Motor neuron (in vitro differentiated cells): ENCODE results near the gene PATZ1. TPM values are rescaled to one million over a fixed set of nuclear protein-coding genes. Genes with fewer than 3 reads are reported as not detected.

Source experiments
- ATAC-seq, 8 experiments: fragments of 200-7000 bp; cut with Tn5 transposase; replicated peaks in 6 of 8; 2 replicates each; pipeline ENCODE4 v1.8.0; 2021; ENCODE audit warnings: mild to moderate bottlenecking in 8 of 8, moderate library complexity in 8 of 8
- H3K27ac ChIP-seq, 2 donors: fragments of 250-450 bp; sonication (Bioruptor Pico); 2 replicates each; pipeline ENCODE4 v1.9.0; 2021; ENCODE audit warnings: antibody characterized with exemption in 2 of 2, mild to moderate bottlenecking in 2 of 2, moderate library complexity in 1 of 2
- H3K4me1 ChIP-seq, 2 donors: fragments of 250-450 bp; sonication (Bioruptor Pico); replicated peaks in 1 of 2; 2 replicates each; pipeline ENCODE4 v1.6.1; 2021; ENCODE audit warnings: antibody characterized with exemption in 2 of 2, mild to moderate bottlenecking in 2 of 2, moderate library complexity in 1 of 2
- H3K4me3 ChIP-seq, 5 donors: fragments of 250-450 bp; sonication (Bioruptor Pico); 2 replicates each; pipeline ENCODE4 v1.9.0; 2021; ENCODE audit warnings: antibody characterized with exemption in 5 of 5, mild to moderate bottlenecking in 5 of 5, moderate library complexity in 4 of 5
- WGBS, 10 experiments: fragments of 450-650 bp; shearing (Covaris generic); methylation state at CpG; one replicate each; pipeline ENCODE4 v1.0.0; 2022; 5-methylcytosine and 5-hydroxymethylcytosine counted together
- in situ Hi-C, 9 experiments: fragments of 400-800 bp; cut with MboI; loops; one replicate each; pipeline ENCODE4 v1.15.0; 2021; ENCODE audit warnings: low sequenced_read_pairs in 9 of 9, low pct_unique_long_range_greater_than_20kb in 2 of 9; ENCODE audit not compliant: unreplicated experiment in 9 of 9
- total RNA-seq, 8 experiments: library from RNA; unstranded; fragments of 300-600 nt; gene quantifications; 2 replicates each; pipeline versions ENCODE4 v1.2.3 to v1.2.4, GENCODE V29; 2022

Gene PATZ1
- total RNA-seq, 8 experiments from 2014 or later = 4.7 to 69.6 (median 31.9) TPM

GRCh38 chr22:31340765-31341247, 5.3 kb downstream of the PATZ1 start:
- Histone ChIP-seq H3K4me3 (no peak overlapping the region), H3K27ac (no peak overlapping the region), H3K4me1 (peaks cover 17 to 28% of the 10 kb centered on the region in 2 donors)
- 14 to 100% (median 80%) methylated on average over 1 to 2 of the region's 2 CpGs; no CpG with 5 or more reads in 5 of the 10 experiments for WGBS, 10 experiments
- ATAC-seq = no peak
- in situ Hi-C loops = no loop called here

GRCh38 chr22:31340360-31340759, 5.8 kb downstream of the PATZ1 start:
- in situ Hi-C loops = no loop called here
- H3K4me3 ChIP-seq = no peak overlapping the region
- WGBS, 10 experiments = 50 to 100% (median 93%) methylated on average over 1 to 4 of the region's 6 CpGs; no CpG with 5 or more reads in 3 of the 10 experiments
- peaks cover 17 to 28% of the 10 kb centered on the region in 2 donors for H3K4me1 ChIP-seq
- H3K27ac ChIP-seq = no peak overlapping the region
- ATAC-seq = no peak

GRCh38 chr22:31339148-31339832, 6.9 kb downstream of the PATZ1 start:
- ATAC-seq = no peak
- WGBS, 10 experiments = 50 to 100% (median 81%) methylated on average over 1 to 6 of the region's 6 CpGs; no CpG with 5 or more reads in 3 of the 10 experiments
- in situ Hi-C loops = no loop called here
- H3K27ac ChIP-seq = no peak overlapping the region
- H3K4me1 ChIP-seq = peaks cover 17 to 21% of the 10 kb centered on the region in 2 donors
- no peak overlapping the region for H3K4me3 ChIP-seq

GRCh38 chr22:31337178-31337577, 9.0 kb downstream of the PATZ1 start:
- no peak overlapping the region for H3K27ac ChIP-seq
- in situ Hi-C loops = no loop called here
- WGBS, 10 experiments = 33 to 100% (median 100%) methylated on average over 1 to 3 of the region's 5 CpGs; no CpG with 5 or more reads in 3 of the 10 experiments
- H3K4me3 ChIP-seq = no peak overlapping the region
- no peak for ATAC-seq
- H3K4me1 ChIP-seq = peaks cover 15 to 17% of the 10 kb centered on the region in 2 donors

GRCh38 chr22:31334329-31334728, 11.8 kb downstream of the PATZ1 start:
- no peak for ATAC-seq
- Histone ChIP-seq H3K4me3 (no peak overlapping the region), H3K4me1 (no peaks in the 10 kb centered on the region), H3K27ac (no peak overlapping the region)
- WGBS, 10 experiments = 87 to 100% (median 96%) methylated on average over 1 to 5 of the region's 5 CpGs; no CpG with 5 or more reads in 6 of the 10 experiments
- in situ Hi-C loops = no loop called here

- ATAC-seq = no peak
- WGBS, 10 experiments = 60 to 100% (median 100%) methylated on average over 1 to 2 of the region's 2 CpGs; no CpG with 5 or more reads in 3 of the 10 experiments
- no peak overlapping the region for H3K4me3 ChIP-seq
- no peaks in the 10 kb centered on the region for H3K4me1 ChIP-seq
- in situ Hi-C loops = no loop called here
- H3K27ac ChIP-seq = no peak overlapping the region
These were observed 12.5 kb downstream of the PATZ1 start for GRCh38 chr22:31333641-31334040.

- H3K4me1 ChIP-seq = no peaks in the 10 kb centered on the region
- no peak for ATAC-seq
- H3K27ac ChIP-seq = no peak overlapping the region
- in situ Hi-C loops = no loop called here
- 0 to 100% (median 60%) methylated on average over 1 of the region's 1 CpG; no CpG with 5 or more reads in 3 of the 10 experiments for WGBS, 10 experiments
- H3K4me3 ChIP-seq = no peak overlapping the region
These were observed 13.3 kb downstream of the PATZ1 start for GRCh38 chr22:31332886-31333285.

GRCh38 chr22:31332010-31332409, 14.1 kb downstream of the PATZ1 start:
- Histone ChIP-seq H3K4me3 (no peak overlapping the region), H3K4me1 (no peaks in the 10 kb centered on the region), H3K27ac (no peak overlapping the region)
- no peak for ATAC-seq
- WGBS, 10 experiments = 57 to 100% (median 95%) methylated on average over 1 to 6 of the region's 8 CpGs; no CpG with 5 or more reads in 1 of the 10 experiments
- in situ Hi-C loops = no loop called here

GRCh38 chr22:31329453-31330215, 16.5 kb downstream of the PATZ1 start:
- WGBS, 10 experiments = 77 to 100% (median 90%) methylated on average over 1 to 7 of the region's 9 CpGs; no CpG with 5 or more reads in 3 of the 10 experiments
- no peak overlapping the region for H3K4me3 ChIP-seq
- in situ Hi-C loops = no loop called here

GRCh38 chr22:31329029-31329428, 17.1 kb downstream of the PATZ1 start:
- Histone ChIP-seq H3K4me3 (no peak overlapping the region), H3K4me1 (no peaks in the 10 kb centered on the region), H3K27ac (no peak overlapping the region)
- in situ Hi-C loops = no loop called here
- 73 to 100% (median 80%) methylated on average over 1 to 3 of the region's 4 CpGs; no CpG with 5 or more reads in 6 of the 10 experiments for WGBS, 10 experiments
- no peak for ATAC-seq

More at GRCh38 chr22:31329453-31330215, 16.5 kb downstream of the PATZ1 start:
- Histone ChIP-seq H3K4me1 (no peaks in the 10 kb centered on the region), H3K27ac (no peak overlapping the region)
- no peak for ATAC-seq

- Histone ChIP-seq H3K4me3 (no peak overlapping the region), H3K4me1 (no peaks in the 10 kb centered on the region), H3K27ac (no peak overlapping the region)
- in situ Hi-C loops = no loop called here
- 20 to 100% (median 92%) methylated on average over 1 to 8 of the region's 13 CpGs; no CpG with 5 or more reads in 4 of the 10 experiments for WGBS, 10 experiments
- ATAC-seq = no peak
These were observed 17.6 kb downstream of the PATZ1 start for GRCh38 chr22:31328544-31328960.

GRCh38 chr22:31327806-31328543, 18.2 kb downstream of the PATZ1 start:
- peak in 5 of 8 experiments; percentile 28 to 96 (median 79) for ATAC-seq
- no peak overlapping the region for H3K4me3 ChIP-seq
- no peaks in the 10 kb centered on the region for H3K4me1 ChIP-seq
- in situ Hi-C loops = no loop called here
- 55 to 100% (median 82%) methylated on average over 1 to 7 of the region's 9 CpGs; no CpG with 5 or more reads in 2 of the 10 experiments for WGBS, 10 experiments
- H3K27ac ChIP-seq = no peak overlapping the region
